Fibroblast of lung (primary cell): ENCODE results near the gene XYLT1. TPM values are rescaled to one million over a fixed set of nuclear protein-coding genes. Genes with fewer than 3 reads are reported as not detected.
A peak's percentile ranks its signal among the peaks of the same experiment; 100 is the strongest.

ENCODE experiments used
- DNase-seq, 2 donors: peaks; one replicate each; pipeline versions ENCODE4 v3.0.0 to v3.0.0-alpha.2; 2010; ENCODE audit warnings: low read depth in 2 of 2
- H2AFZ ChIP-seq: 2 replicates; pipeline ENCODE4 v1.5.1; 2012; ENCODE audit warnings: low read length, control low read depth, inconsistent platforms
- H3K27ac ChIP-seq: 2 replicates; pipeline ENCODE4 v1.5.1; 2011; ENCODE audit warnings: low read length, control low read depth; ENCODE audit not compliant: insufficient read depth
- H3K27me3 ChIP-seq: 2 replicates; pipeline ENCODE4 v1.5.1; 2011; ENCODE audit warnings: mild to moderate bottlenecking, low read length; ENCODE audit not compliant: control insufficient read depth, insufficient read depth
- H3K36me3 ChIP-seq: 2 replicates; pipeline ENCODE4 v1.5.1; 2011; ENCODE audit warnings: low read length; ENCODE audit not compliant: control insufficient read depth, insufficient read depth
- H3K4me1 ChIP-seq: 2 replicates; pipeline ENCODE4 v1.5.1; 2011; ENCODE audit warnings: low read length; ENCODE audit not compliant: control insufficient read depth, insufficient read depth; ENCODE audit errors: extremely low read depth
- H3K4me2 ChIP-seq: 2 replicates; pipeline ENCODE4 v1.5.1; 2011; ENCODE audit warnings: low read length, control low read depth; ENCODE audit not compliant: insufficient read depth; ENCODE audit errors: extremely low read depth
- H3K4me3 ChIP-seq, 4 experiments: fragments of 200-600 bp in 1 of 4; sonication (generic) in 1 of 4; replicated peaks in 1 of 4; 2 replicates each; pipeline ENCODE4 v1.5.1; 2011 to 2016; ENCODE audit warnings: low read length in 4 of 4, low read depth in 3 of 4, mild to moderate bottlenecking in 3 of 4, control low read depth in 2 of 4, inconsistent platforms in 1 of 4, mixed read lengths in 1 of 4; ENCODE audit not compliant: insufficient read depth in 1 of 4; ENCODE audit errors: control extremely low read depth in 1 of 4
- H3K79me2 ChIP-seq: 2 replicates; pipeline ENCODE4 v1.5.1; 2012; ENCODE audit warnings: mild to moderate bottlenecking, low read length, inconsistent platforms; ENCODE audit not compliant: control insufficient read depth, insufficient read depth
- H3K9ac ChIP-seq: 2 replicates; pipeline ENCODE4 v1.5.1; 2011; ENCODE audit warnings: mild to moderate bottlenecking, low read length, control low read depth; ENCODE audit not compliant: insufficient read depth
- H3K9me3 ChIP-seq: 2 replicates; pipeline ENCODE4 v1.5.1; 2012; ENCODE audit warnings: low read depth, low read length; ENCODE audit not compliant: control insufficient read depth, insufficient read depth
- H4K20me1 ChIP-seq: 2 replicates; pipeline ENCODE4 v1.5.1; 2011; ENCODE audit warnings: low read length; ENCODE audit not compliant: control insufficient read depth, insufficient read depth; ENCODE audit errors: extremely low read depth
- CTCF ChIP-seq, 2 donors: IDR thresholded peaks in 1 of 2; conservative IDR thresholded peaks in 1 of 2; 1 replicate in 1 of 2; 2 replicates in 1 of 2; pipeline ENCODE4 v1.5.1; 2011 to 2012; ENCODE audit warnings: low read length in 2 of 2, control low read depth in 1 of 2, inconsistent platforms in 1 of 2, low read depth in 1 of 2, mild to moderate bottlenecking in 1 of 2
- EZH2 ChIP-seq: IDR thresholded peaks from 2 replicates; pipeline ENCODE4 v1.5.1; 2012; ENCODE audit warnings: low read length, control low read depth, mild to moderate bottlenecking; ENCODE audit errors: missing control alignments
- polyA plus RNA-seq, 2 donors: library from polyadenylated mRNA; depleted of rRNA in 1 of 2; stranded (reverse) in 1 of 2; unstranded in 1 of 2; fragments of >200 nt; gene quantifications; 2 replicates each; pipeline ENCODE4 v1.2.1, GENCODE V29; 2011 to 2012; ENCODE audit warnings: missing spikeins in 1 of 2
- total RNA-seq: library from RNA; depleted of rRNA; stranded (reverse); fragments of >200 nt; gene quantifications from 2 replicates; pipeline ENCODE4 v1.2.1, GENCODE V29; 2014

Gene XYLT1
- total and polyA plus RNA-seq, 2 donors (not counting 1 experiment from before 2014, with no cell fraction given), result 9.3 to 21.8 TPM

- H3K4me2 ChIP-seq, result no peak overlapping the region
- TF ChIP-seq EZH2 (no peak), CTCF (conservative IDR thresholded peaks at IDR 0.05 in 1 of 2, IDR thresholded peaks at IDR 0.05 in 1 of 2; ENCODE audit: low read depth in 1 of 2, low read length in 2 of 2) (no peak)
- no peaks in the 10 kb centered on the region for H3K36me3 ChIP-seq
- H3K9ac ChIP-seq, result no peak overlapping the region
- no peaks in the 10 kb centered on the region for H4K20me1 ChIP-seq
- no peak for DNase-seq
- no peaks in the 10 kb centered on the region for H3K79me2 ChIP-seq
- H3K27me3 ChIP-seq, result no peaks in the 10 kb centered on the region
- H3K27ac ChIP-seq, result no peak overlapping the region
- H2AFZ ChIP-seq, result no peak overlapping the region
- peaks cover 8% of the 10 kb centered on the region for H3K4me1 ChIP-seq
- no peak overlapping the region for H3K4me3 ChIP-seq
- H3K9me3 ChIP-seq, result no peaks in the 10 kb centered on the region
These were observed 241.6 kb downstream of the XYLT1 start for GRCh38 chr16:17229131-17229530.

GRCh38 chr16:17228708-17229055 is 242.1 kb downstream of the XYLT1 start:
- Histone ChIP-seq H3K4me1 (peaks cover 8% of the 10 kb centered on the region), H3K36me3 (no peaks in the 10 kb centered on the region), H3K4me2 (no peak overlapping the region), H4K20me1 (no peaks in the 10 kb centered on the region), H3K9me3 (no peaks in the 10 kb centered on the region), H3K27ac (no peak overlapping the region), H3K79me2 (no peaks in the 10 kb centered on the region), H3K9ac (no peak overlapping the region), H3K27me3 (no peaks in the 10 kb centered on the region), H3K4me3 (no peak overlapping the region), H2AFZ (no peak overlapping the region)
- no peak for DNase-seq
- TF ChIP-seq EZH2, result no peak
- no peak for TF ChIP-seq CTCF (conservative IDR thresholded peaks at IDR 0.05 in 1 of 2, IDR thresholded peaks at IDR 0.05 in 1 of 2; ENCODE audit: low read depth in 1 of 2, low read length in 2 of 2)

DNA sequence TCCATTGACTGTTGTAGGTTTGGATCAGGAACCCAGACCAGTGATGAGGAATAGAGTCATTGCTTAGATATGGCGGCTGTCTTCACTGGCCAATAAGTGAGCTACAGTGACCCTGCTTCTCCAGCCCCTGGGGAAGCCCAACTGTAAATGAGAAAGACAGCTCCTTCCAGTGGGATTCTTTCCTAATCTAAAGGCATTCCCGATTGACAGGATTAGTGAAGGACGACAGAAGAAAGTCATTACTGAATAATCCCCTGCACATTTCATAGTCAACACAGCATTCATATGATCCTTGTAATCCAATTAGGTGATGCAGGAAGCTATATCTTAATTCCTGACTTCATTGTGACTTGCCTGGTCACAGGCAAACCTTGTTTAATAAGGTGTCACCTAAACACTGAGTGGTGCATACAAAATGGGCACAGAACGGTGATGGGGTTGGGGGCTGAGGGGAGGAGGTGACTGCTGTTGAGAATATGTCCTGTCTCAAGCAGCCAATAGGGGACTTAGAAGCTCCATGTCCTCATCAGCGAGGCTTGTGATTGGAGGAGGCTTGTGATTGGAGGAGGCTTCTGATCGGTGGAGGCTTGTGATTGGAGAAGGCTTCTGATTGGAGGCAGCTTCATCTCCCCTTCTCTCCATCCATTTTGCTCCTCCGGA is 242.6 kb downstream of the XYLT1 start:
- DNase-seq, result peak in 1 of 2 donors; percentile 31
- no peaks in the 10 kb centered on the region for H4K20me1 ChIP-seq
- no peak overlapping the region for H3K27ac ChIP-seq
- no peaks in the 10 kb centered on the region for H3K9me3 ChIP-seq
- no peaks in the 10 kb centered on the region for H3K79me2 ChIP-seq
- H3K4me1 ChIP-seq, result peaks cover 8% of the 10 kb centered on the region
- H3K9ac ChIP-seq, result no peak overlapping the region
- TF ChIP-seq CTCF (conservative IDR thresholded peaks at IDR 0.05 in 1 of 2, IDR thresholded peaks at IDR 0.05 in 1 of 2; ENCODE audit: low read depth in 1 of 2, low read length in 2 of 2), result no peak
- TF ChIP-seq EZH2, result no peak
- H2AFZ ChIP-seq, result no peak overlapping the region
- H3K27me3 ChIP-seq, result no peaks in the 10 kb centered on the region
- no peak overlapping the region for H3K4me3 ChIP-seq
- no peak overlapping the region for H3K4me2 ChIP-seq
- H3K36me3 ChIP-seq, result no peaks in the 10 kb centered on the region
